Esophagus muscularis mucosa (tissue), 4 donors: Measurements from ENCODE around the gene UBR2. TPM values are rescaled to one million over a fixed set of nuclear protein-coding genes. Genes with fewer than 3 reads are reported as not detected.

ENCODE experiments used
- DNase-seq: peaks from one replicate; pipeline ENCODE4 v3.0.0-alpha.2; 2017; ENCODE audit errors: extremely low spot score
- H3K27ac ChIP-seq, 4 donors: fragments of 200-600 bp; sonication (generic); replicated peaks in 1 of 4; 1 replicate in 3 of 4; 2 replicates in 1 of 4; pipeline ENCODE4 v1.5.1; 2016 to 2019; ENCODE audit warnings: mild to moderate bottlenecking in 1 of 4
- H3K27me3 ChIP-seq, 4 donors: fragments of 200-600 bp; sonication (generic); one replicate each; pipeline versions ENCODE4 v1.5.1 to v1.6.0; 2016 to 2019
- H3K36me3 ChIP-seq, 4 donors: fragments of 200-600 bp; sonication (generic); one replicate each; pipeline ENCODE4 v1.5.1; 2016 to 2019
- H3K4me1 ChIP-seq, 4 donors: fragments of 200-600 bp; sonication (generic); one replicate each; pipeline ENCODE4 v1.5.1; 2016 to 2019
- H3K4me3 ChIP-seq, 4 donors: fragments of 200-600 bp; sonication (generic); 1 replicate in 2 of 4; 2 replicates in 2 of 4; pipeline ENCODE4 v1.5.1; 2016 to 2019; ENCODE audit warnings: mild to moderate bottlenecking in 4 of 4, moderate library complexity in 1 of 4
- H3K9me3 ChIP-seq, 4 donors: fragments of 200-600 bp; sonication (generic); 1 replicate in 3 of 4; 2 replicates in 1 of 4; pipeline ENCODE4 v1.5.1; 2016 to 2019
- CTCF ChIP-seq, 3 experiments: fragments of 200-600 bp in 2 of 3; fragments of 450-650 bp in 1 of 3; sonication (generic) in 2 of 3; IDR thresholded peaks; one replicate each; pipeline ENCODE4 v1.5.1; 2017 to 2019; ENCODE audit warnings: antibody characterized with exemption in 3 of 3, mild to moderate bottlenecking in 2 of 3, moderate library complexity in 1 of 3
- EP300 ChIP-seq: sonication (generic); formaldehyde crosslinking; IDR thresholded peaks from one replicate; pipeline ENCODE4 v1.6.1; 2017; ENCODE audit warnings: antibody characterized with exemption
- POLR2A ChIP-seq: fragments of 450-650 bp; IDR thresholded peaks from one replicate; pipeline ENCODE4 v1.6.1; 2017; ENCODE audit warnings: antibody characterized with exemption, moderate library complexity, mild to moderate bottlenecking, low read depth
- POLR2AphosphoS5 ChIP-seq, 2 donors: sonication (generic); formaldehyde crosslinking; IDR thresholded peaks; one replicate each; pipeline ENCODE4 v1.6.1; 2017; ENCODE audit warnings: antibody characterized with exemption in 2 of 2
- WGBS: methylation state at CpG from one replicate; pipeline ENCODE4 v1.1.5; 2018; 5-methylcytosine and 5-hydroxymethylcytosine counted together
- intact Hi-C: fragments of 100-400 bp; cut with DNase I; formaldehyde crosslinking; loops from one replicate; pipeline ENCODE4 v1.15.1; 2023
- total RNA-seq, 4 donors: library from RNA; depleted of rRNA; stranded (reverse); fragments of >200 nt; gene quantifications; one replicate each; pipeline versions ENCODE4 v1.1.0 to v1.2.1, GENCODE V29; 2016

The UBR2 gene
- total RNA-seq, 4 donors from 2014 or later = 26.5 to 36.1 (median 28.9) TPM

GRCh38 chr6:42714098-42714761 lies 150.4 kb downstream of the UBR2 start:
- 82% methylated on average over 4 of the region's 4 CpGs for WGBS
- Histone ChIP-seq H3K36me3 (no peaks in the 10 kb centered on the region), H3K4me1 (peaks cover 0 to 8% (median 5%) of the 10 kb centered on the region in 4 donors), H3K27ac (no peak overlapping the region), H3K4me3 (no peak overlapping the region), H3K27me3 (no peaks in the 10 kb centered on the region), H3K9me3 (peaks cover 0 to 14% (median 4%) of the 10 kb centered on the region in 4 donors)
- no peak for TF ChIP-seq EP300
- no peak for TF ChIP-seq POLR2A
- no peak for TF ChIP-seq CTCF (IDR thresholded peaks at IDR 0.05)
- TF ChIP-seq POLR2AphosphoS5 (IDR thresholded peaks at IDR 0.05) = no peak
- intact Hi-C loops = no loop called here
- DNase-seq = no peak

DNA sequence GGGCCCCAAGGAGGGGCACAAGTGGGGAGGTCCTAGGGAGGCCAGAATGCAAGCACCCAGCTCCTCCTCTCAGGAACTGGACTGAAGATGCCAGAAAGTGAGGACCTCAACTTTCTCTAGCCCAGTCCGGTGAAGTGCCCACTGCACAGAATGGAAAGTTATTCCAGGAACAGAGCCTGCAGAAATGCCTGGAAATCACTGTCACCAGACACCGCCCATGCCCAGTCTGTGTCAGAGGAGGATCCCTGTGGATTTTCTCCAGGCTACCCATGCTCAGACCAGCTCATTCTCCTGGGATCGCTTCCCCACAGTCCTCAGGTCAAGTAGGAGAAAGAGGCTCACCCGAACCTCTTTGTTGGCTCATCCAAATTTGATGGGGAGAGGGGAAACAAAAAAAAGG lies 152.0 kb downstream of the UBR2 start:
- 98% methylated on average over 4 of the region's 4 CpGs for WGBS
- DNase-seq = no peak
- no peaks in the 10 kb centered on the region for H3K4me1 ChIP-seq
- H3K36me3 ChIP-seq = no peaks in the 10 kb centered on the region
- intact Hi-C loops = no loop called here
- no peaks in the 10 kb centered on the region for H3K27me3 ChIP-seq
- H3K27ac ChIP-seq = no peak overlapping the region
- no peak overlapping the region for H3K4me3 ChIP-seq
- TF ChIP-seq POLR2AphosphoS5 (IDR thresholded peaks at IDR 0.05) (no peak), EP300 (no peak), POLR2A (no peak), CTCF (IDR thresholded peaks at IDR 0.05) (no peak)
- peaks cover 0 to 14% (median 4%) of the 10 kb centered on the region in 4 donors for H3K9me3 ChIP-seq

- TF ChIP-seq POLR2AphosphoS5 (IDR thresholded peaks at IDR 0.05) (no peak), CTCF (IDR thresholded peaks at IDR 0.05) (no peak), POLR2A (no peak), EP300 (no peak)
- intact Hi-C loops = no loop called here
- Histone ChIP-seq H3K4me1 (peaks cover 0 to 11% (median 4%) of the 10 kb centered on the region in 4 donors), H3K9me3 (no peaks in the 10 kb centered on the region), H3K27ac (no peak overlapping the region), H3K4me3 (no peak overlapping the region), H3K36me3 (peaks cover 0 to 11% (median 3%) of the 10 kb centered on the region in 4 donors), H3K27me3 (no peaks in the 10 kb centered on the region)
- DNase-seq = no peak
- WGBS = 82% methylated on average over 8 of the region's 8 CpGs
Observed at GRCh38 chr6:42720739-42721138, 156.9 kb downstream of the UBR2 start.

DNA sequence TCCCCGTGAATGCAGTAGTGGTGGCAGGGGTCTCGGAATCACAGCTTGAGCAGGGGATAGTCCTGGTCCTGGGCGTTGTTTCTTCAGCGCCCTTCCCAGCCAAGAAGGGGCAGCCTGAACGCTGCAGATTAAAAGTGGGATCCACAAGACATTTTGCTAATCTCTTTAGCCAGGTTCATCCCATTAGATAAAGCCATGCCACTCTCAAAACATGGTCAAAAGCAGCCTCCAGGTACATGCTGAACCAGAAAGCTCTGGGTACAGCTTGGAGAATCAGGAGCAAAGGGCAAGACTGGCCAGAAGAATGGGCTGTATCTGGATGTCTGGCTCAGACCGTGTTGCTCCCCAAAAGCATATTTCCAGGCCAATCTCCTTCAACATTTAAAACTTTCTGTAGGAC lies 158.7 kb downstream of the UBR2 start, which contains the start of gene PRPH2:
Gene PRPH2 (minus strand): TSS at position 101 of the 400 bp plus-strand sequence. CDS start 263 bp downstream, outside the sequence.
- peaks cover 9 to 27% (median 20%) of the 10 kb centered on the region in 4 donors for H3K4me1 ChIP-seq
- intact Hi-C loops = no loop called here
- TF ChIP-seq CTCF (IDR thresholded peaks at IDR 0.05) (no peak), POLR2AphosphoS5 (IDR thresholded peaks at IDR 0.05) (no peak), POLR2A (no peak), EP300 (no peak)
- no peak for DNase-seq
- no peak within 1 kb of the TSS for H3K27ac ChIP-seq
- 91% methylated on average over 6 of the region's 6 CpGs for WGBS
- no peaks in the 10 kb centered on the region for H3K9me3 ChIP-seq
- H3K36me3 ChIP-seq = peaks cover 0 to 11% (median 3%) of the 10 kb centered on the region in 4 donors
- H3K27me3 ChIP-seq = no peaks in the 10 kb centered on the region
- no peak within 1 kb of the TSS for H3K4me3 ChIP-seq
